ENCODE results near the gene NUDT16.

The NUDT16 gene

GRCh38 chr3:131387796-131388489 lies 6.4 kb downstream of the NUDT16 start:
- no peak for DNase-seq

GRCh38 chr3:131388490-131388799 lies 6.9 kb downstream of the NUDT16 start:
- DNase-seq = no peak

- no peak for DNase-seq
Observed at GRCh38 chr3:131390331-131390730, 8.8 kb downstream of the NUDT16 start.

GRCh38 chr3:131393051-131393450 lies 11.5 kb downstream of the NUDT16 start:
- DNase-seq = no peak

- DNase-seq = no peak
Observed at GRCh38 chr3:131393868-131394267, 12.3 kb downstream of the NUDT16 start.

GRCh38 chr3:131394400-131394799 lies 12.8 kb downstream of the NUDT16 start:
- DNase-seq = no peak

GRCh38 chr3:131396170-131396569 lies 14.6 kb downstream of the NUDT16 start:
- no peak for DNase-seq

GRCh38 chr3:131397889-131398288 lies 16.3 kb downstream of the NUDT16 start:
- no peak for DNase-seq

- no peak for DNase-seq
Observed at GRCh38 chr3:131401978-131402377, 20.4 kb downstream of the NUDT16 start.

- no peak for DNase-seq
Observed at GRCh38 chr3:131402391-131403039, 20.9 kb downstream of the NUDT16 start.

- DNase-seq = no peak
Observed at GRCh38 chr3:131403216-131403895, 21.8 kb downstream of the NUDT16 start.

GRCh38 chr3:131405411-131405810 lies 23.8 kb downstream of the NUDT16 start:
- DNase-seq = no peak

GRCh38 chr3:131406274-131406673 lies 24.7 kb downstream of the NUDT16 start:
- DNase-seq = no peak

- no peak for DNase-seq
Observed at GRCh38 chr3:131417751-131418150, 36.2 kb downstream of the NUDT16 start.

GRCh38 chr3:131421301-131421700 lies 39.7 kb downstream of the NUDT16 start:
- no peak for DNase-seq

- no peak for DNase-seq
Observed at GRCh38 chr3:131421957-131422498, 40.5 kb downstream of the NUDT16 start.

GRCh38 chr3:131427226-131427625 lies 45.7 kb downstream of the NUDT16 start:
- DNase-seq = no peak

GRCh38 chr3:131431754-131432153 lies 50.2 kb downstream of the NUDT16 start:
- no peak for DNase-seq

GRCh38 chr3:131432441-131432840 lies 50.9 kb downstream of the NUDT16 start:
- DNase-seq = no peak

GRCh38 chr3:131435000-131435399 lies 53.4 kb downstream of the NUDT16 start:
- no peak for DNase-seq
